Motor neuron (in vitro differentiated cells): ENCODE measurements around the gene IGLON5. TPM values are rescaled to one million over a fixed set of nuclear protein-coding genes. Genes with fewer than 3 reads are reported as not detected.
A peak's percentile ranks its signal among the peaks of the same experiment; 100 is the strongest.

ENCODE experiments used
- ATAC-seq, 8 experiments: fragments of 200-7000 bp; cut with Tn5 transposase; replicated peaks in 6 of 8; 2 replicates each; pipeline ENCODE4 v1.8.0; 2021; ENCODE audit warnings: mild to moderate bottlenecking in 8 of 8, moderate library complexity in 8 of 8
- H3K27ac ChIP-seq, 2 donors: fragments of 250-450 bp; sonication (Bioruptor Pico); 2 replicates each; pipeline ENCODE4 v1.9.0; 2021; ENCODE audit warnings: antibody characterized with exemption in 2 of 2, mild to moderate bottlenecking in 2 of 2, moderate library complexity in 1 of 2
- H3K4me1 ChIP-seq, 2 donors: fragments of 250-450 bp; sonication (Bioruptor Pico); replicated peaks in 1 of 2; 2 replicates each; pipeline ENCODE4 v1.6.1; 2021; ENCODE audit warnings: antibody characterized with exemption in 2 of 2, mild to moderate bottlenecking in 2 of 2, moderate library complexity in 1 of 2
- H3K4me3 ChIP-seq, 5 donors: fragments of 250-450 bp; sonication (Bioruptor Pico); 2 replicates each; pipeline ENCODE4 v1.9.0; 2021; ENCODE audit warnings: antibody characterized with exemption in 5 of 5, mild to moderate bottlenecking in 5 of 5, moderate library complexity in 4 of 5
- WGBS, 10 experiments: fragments of 450-650 bp; shearing (Covaris generic); methylation state at CpG; one replicate each; pipeline ENCODE4 v1.0.0; 2022; 5-methylcytosine and 5-hydroxymethylcytosine counted together
- in situ Hi-C, 9 experiments: fragments of 400-800 bp; cut with MboI; loops; one replicate each; pipeline ENCODE4 v1.15.0; 2021; ENCODE audit warnings: low sequenced_read_pairs in 9 of 9, low pct_unique_long_range_greater_than_20kb in 2 of 9; ENCODE audit not compliant: unreplicated experiment in 9 of 9
- total RNA-seq, 8 experiments: library from RNA; unstranded; fragments of 300-600 nt; gene quantifications; 2 replicates each; pipeline versions ENCODE4 v1.2.3 to v1.2.4, GENCODE V29; 2022

IGLON5 gene
- total RNA-seq, 8 experiments from 2014 or later, result 0.20 to 13.0 (median 5.7) TPM

DNA sequence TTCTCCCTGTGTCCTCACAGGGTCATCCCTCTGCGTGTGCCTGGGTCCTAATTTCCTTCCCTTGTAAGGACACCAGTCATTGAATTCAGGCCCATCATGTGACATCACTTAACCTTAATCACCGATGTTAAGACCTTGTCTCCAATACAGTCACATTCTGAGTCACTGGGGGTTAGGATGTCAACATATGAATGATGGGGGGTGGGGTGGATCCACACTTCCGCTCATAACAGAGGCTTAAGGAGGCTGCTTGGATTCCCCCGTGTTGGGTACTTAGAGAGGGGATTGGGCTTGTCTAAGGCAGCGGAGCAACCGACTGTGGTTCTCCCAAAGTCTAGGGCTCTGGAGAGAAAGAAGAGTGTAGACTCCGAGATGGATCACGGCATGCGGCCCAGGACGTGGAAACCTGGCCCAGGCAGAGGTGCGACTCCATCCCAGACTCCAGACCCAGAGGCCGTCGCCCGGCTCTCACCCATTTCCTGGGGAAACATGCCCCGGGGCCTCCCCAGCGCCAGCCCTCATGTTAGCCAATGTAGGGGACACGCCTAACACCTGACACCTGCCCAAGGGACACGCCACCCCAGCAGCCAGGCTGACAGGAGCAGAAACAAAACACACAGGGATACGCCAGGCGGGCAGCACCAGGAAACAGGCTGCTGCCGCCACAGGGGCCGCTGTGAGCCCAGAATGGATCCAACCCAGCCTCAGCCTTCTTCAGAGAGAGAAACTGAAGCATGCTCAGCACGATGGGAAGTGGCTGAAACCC lies 17.1 kb upstream of the IGLON5 start:
- H3K27ac ChIP-seq, result no peak overlapping the region
- WGBS, 10 experiments, result 0 to 92% (median 46%) methylated on average over 1 to 7 of the region's 23 CpGs; no CpG with 5 or more reads in 3 of the 10 experiments
- in situ Hi-C loops, result no loop called here

DNA sequence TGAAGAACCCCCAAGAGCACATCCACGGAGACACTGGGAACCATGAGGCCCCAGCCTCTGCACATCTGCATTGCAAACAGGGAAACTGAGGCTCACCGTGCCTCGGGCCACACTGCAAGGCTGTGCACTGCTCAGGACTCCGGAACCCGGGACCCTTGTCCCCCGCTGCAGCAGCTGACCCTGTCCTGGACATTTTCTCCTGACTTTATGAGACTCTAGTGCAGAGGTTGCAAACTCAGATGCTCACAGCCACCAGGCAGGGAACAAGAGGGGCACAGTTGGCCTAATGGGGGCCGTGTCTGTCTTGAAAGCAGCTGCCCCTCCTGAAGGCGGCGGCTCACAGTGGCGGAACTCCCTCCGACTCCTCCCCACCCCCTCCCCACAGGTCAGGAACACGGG lies 16.5 kb upstream of the IGLON5 start:
- no peak overlapping the region for H3K4me3 ChIP-seq
- WGBS, 10 experiments, result 36 to 67% (median 56%) methylated on average over 3 to 6 of the region's 12 CpGs; no CpG with 5 or more reads in 6 of the 10 experiments
- in situ Hi-C loops, result no loop called here
- ATAC-seq, result no peak
- peaks cover 0 to 9% of the 10 kb centered on the region in 2 donors for H3K4me1 ChIP-seq
- H3K27ac ChIP-seq, result no peak overlapping the region

More for the DNA sequence above, 17.1 kb upstream of the IGLON5 start:
- H3K4me1 ChIP-seq, result peaks cover 0 to 9% of the 10 kb centered on the region in 2 donors
- ATAC-seq, result peak in 5 of 8 experiments; percentile 24 to 55 (median 46)
- no peak overlapping the region for H3K4me3 ChIP-seq

DNA sequence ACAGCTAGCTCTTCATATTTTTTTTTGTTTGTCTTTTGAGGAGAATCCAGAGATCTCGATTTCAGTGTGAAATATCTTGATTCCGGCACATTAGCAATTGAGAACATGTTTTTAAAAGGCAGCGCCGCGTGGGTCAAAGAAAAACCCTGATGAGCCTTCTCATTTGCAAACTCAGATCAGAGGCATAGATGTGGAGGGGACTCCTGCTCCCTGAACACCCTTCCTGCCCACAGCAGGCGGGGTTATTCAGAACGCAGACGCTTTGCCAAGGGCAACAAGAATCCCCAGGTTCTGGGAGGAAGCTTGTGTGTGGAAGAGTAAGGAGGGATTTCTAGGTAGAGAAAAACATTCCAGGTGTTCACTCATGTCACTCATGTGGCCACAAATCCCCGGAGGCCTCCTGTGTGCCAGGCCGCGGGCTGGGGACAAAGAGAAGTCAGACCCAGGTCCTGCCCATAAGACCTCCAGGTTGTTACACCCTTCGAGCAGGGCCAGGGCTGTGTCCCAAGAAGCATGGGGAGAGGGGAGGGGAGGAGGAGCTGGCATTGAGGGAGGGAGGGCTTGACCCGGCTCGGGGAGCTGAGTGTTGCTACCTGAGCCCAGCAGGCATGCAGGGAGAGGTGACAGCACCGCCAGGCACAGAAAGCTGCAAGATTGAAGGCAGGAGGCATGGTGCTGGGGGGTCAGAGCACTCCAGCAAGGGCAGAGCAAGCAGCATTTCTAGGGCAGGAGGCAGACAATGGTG lies 15.9 kb upstream of the IGLON5 start:
- 20 to 74% (median 36%) methylated on average over 2 to 9 of the region's 15 CpGs; no CpG with 5 or more reads in 4 of the 10 experiments for WGBS, 10 experiments
- ATAC-seq, result peak in 1 of 8 experiments; percentile 22
- Histone ChIP-seq H3K27ac (no peak overlapping the region), H3K4me1 (peaks cover 0 to 9% of the 10 kb centered on the region in 2 donors), H3K4me3 (no peak overlapping the region)
- in situ Hi-C loops, result no loop called here

DNA sequence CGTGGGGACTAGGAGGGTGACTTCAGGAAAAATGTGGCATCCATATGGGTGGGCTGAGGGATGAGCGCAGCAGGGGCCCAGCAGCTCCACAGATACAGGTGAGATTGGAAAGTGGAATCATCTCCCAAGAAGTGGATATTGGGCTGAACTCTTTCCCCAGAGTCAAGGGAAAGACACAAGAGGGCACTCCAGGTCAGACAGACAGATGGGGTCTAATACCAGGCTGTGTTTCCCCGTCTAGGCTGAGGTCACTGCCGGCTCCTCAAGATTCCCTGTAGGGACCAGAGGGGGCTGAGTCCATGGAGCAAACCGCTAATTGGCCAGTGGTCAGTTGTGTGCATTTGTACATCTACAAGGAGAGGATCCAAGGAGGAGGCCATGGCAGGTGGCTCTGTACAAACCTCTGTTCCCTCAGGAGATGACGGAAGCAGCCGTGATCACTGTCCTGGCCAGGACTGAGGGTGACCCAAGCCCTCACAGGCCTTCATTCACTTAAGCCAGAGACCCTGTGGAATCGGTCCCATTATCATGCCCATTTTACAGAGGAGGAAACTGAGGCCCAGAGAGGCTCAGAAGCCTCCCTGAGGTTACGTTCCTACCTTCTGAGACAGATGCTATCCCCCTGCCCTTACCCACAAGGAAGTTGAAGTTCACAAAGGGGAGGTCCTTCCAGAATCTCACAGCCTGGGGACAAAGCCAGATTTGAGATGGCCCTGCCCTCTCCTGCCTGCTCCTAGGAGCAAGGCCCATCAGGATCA lies 14.9 kb upstream of the IGLON5 start:
- Histone ChIP-seq H3K4me3 (no peak overlapping the region), H3K27ac (no peak overlapping the region), H3K4me1 (peaks cover 0 to 9% of the 10 kb centered on the region in 2 donors)
- peak in 5 of 8 experiments; percentile 25 to 52 (median 48) for ATAC-seq
- 0 to 79% (median 67%) methylated on average over 1 to 4 of the region's 9 CpGs; no CpG with 5 or more reads in 3 of the 10 experiments for WGBS, 10 experiments
- in situ Hi-C loops, result no loop called here

DNA sequence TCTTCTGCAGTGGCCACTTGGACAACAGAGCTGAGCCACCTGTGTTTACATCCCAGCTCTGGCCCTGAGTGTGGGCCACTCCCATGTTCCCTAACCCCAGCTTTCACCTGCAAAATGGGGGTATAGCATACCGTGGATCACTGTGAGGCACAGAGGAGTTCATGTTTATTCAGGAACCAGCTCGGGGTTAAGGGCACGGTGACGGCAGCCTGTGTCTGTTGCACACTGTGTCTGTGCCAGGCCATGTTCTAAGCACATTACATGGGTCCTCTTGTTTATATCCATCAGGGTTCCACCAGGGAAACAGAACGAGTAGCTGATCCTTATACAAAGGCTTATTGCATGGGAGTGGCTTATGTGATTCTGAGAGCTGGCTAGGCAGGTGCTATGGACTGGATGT lies 14.0 kb upstream of the IGLON5 start:
- no peak for ATAC-seq
- WGBS, 10 experiments, result 10 to 83% (median 67%) methylated on average over 1 to 5 of the region's 5 CpGs; no CpG with 5 or more reads in 5 of the 10 experiments
- peaks cover 0 to 9% of the 10 kb centered on the region in 2 donors for H3K4me1 ChIP-seq
- H3K27ac ChIP-seq, result no peak overlapping the region
- in situ Hi-C loops, result no loop called here
- H3K4me3 ChIP-seq, result no peak overlapping the region

DNA sequence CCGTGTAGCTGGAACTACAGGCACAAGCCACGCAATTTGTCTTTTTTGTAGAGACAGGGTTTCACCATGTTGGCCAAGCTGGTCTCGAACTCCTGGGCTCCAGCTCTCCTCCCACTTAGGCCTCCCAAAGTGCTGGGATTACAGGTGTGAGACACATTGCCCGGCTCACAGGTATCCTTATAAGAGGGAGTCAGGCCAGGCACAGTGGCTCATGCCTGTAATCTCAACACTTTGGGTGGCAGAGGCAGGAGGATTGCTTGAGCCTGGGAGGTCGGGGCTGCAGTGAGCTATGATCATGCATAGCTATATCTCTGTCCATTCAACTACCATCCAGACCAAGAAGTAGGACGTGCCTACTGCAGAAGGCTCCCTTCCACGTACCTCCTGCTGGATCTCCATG lies 10.2 kb upstream of the IGLON5 start:
- 0 to 93% (median 17%) methylated on average over 1 to 4 of the region's 7 CpGs; no CpG with 5 or more reads in 3 of the 10 experiments for WGBS, 10 experiments
- H3K4me1 ChIP-seq, result no peaks in the 10 kb centered on the region
- H3K27ac ChIP-seq, result no peak overlapping the region
- H3K4me3 ChIP-seq, result no peak overlapping the region
- ATAC-seq, result no peak
- in situ Hi-C loops, result no loop called here

DNA sequence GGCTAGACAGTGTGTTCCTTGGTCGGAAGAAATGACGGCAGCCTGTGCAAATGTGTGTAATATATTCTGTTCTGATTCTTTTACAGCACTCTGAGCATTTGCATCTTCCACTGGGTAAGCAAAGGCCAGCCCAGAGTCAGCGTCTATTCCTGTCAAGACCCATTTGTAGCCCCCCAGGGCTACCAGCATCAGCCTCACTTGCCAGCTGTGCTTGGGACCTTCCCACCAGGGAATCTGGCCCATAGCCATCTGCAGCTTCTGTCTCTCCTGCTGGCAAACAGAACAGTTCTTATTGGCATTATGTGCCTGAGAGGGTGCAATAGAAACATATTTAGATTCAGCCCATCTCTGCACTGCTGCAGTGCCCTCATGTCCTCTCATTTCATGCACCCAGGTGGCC lies 6.0 kb upstream of the IGLON5 start:
- H3K4me3 ChIP-seq, result no peak overlapping the region
- 6 to 100% (median 47%) methylated on average over 2 to 3 of the region's 3 CpGs; no CpG with 5 or more reads in 2 of the 10 experiments for WGBS, 10 experiments
- H3K4me1 ChIP-seq, result no peaks in the 10 kb centered on the region
- no peak overlapping the region for H3K27ac ChIP-seq
- ATAC-seq, result no peak
- in situ Hi-C loops, result no loop called here

DNA sequence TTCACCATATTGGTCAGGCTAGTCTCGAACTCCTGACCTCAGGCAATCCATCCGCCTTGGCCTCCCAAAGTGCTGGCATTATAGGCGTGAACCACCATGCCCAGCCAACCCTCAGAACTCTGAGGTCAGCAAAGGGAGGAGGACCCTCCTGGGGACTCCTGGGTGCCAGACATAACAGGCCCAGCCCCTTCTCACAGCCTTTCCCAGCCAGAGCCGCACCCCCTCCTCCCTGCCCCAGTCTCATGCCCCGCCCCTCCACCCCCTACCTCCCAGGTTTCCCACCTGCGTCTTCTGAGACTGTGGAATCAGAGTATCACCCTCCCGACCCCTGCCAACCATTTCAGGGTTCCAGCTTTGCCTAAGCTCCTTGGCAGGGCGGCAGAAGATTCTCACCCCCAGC lies 5.2 kb downstream of the IGLON5 start:
- WGBS, 10 experiments, result 25 to 80% (median 60%) methylated on average over 2 to 3 of the region's 8 CpGs; no CpG with 5 or more reads in 7 of the 10 experiments
- H3K4me3 ChIP-seq, result no peak overlapping the region
- in situ Hi-C loops, result no loop called here
- H3K4me1 ChIP-seq, result peaks cover 20 to 22% of the 10 kb centered on the region in 2 donors
- no peak for ATAC-seq
- H3K27ac ChIP-seq, result no peak overlapping the region

DNA sequence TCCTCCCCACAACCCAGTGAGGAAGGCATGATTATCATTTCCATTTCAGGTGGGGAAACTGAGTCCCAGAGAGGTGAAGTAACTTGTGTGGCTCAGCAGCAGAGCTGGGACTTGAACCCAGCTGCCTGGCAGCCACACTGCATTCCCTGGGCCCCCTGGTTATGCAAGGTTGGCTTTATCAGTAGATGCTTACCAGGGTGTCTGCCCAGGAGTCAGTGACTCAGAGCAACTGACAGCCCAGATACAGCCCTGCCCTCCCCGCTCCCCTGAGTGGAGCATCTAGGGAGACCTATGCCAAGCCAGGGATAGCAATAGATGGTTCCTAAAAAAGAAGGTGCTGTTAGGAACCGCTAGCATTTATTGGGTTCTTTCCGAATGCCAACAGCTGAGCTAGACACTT lies 5.9 kb downstream of the IGLON5 start:
- Histone ChIP-seq H3K27ac (no peak overlapping the region), H3K4me1 (peaks cover 20% of the 10 kb centered on the region in 2 donors), H3K4me3 (no peak overlapping the region)
- no peak for ATAC-seq
- WGBS, 10 experiments, result 50 to 100% (median 72%) methylated on average over 1 to 2 of the region's 3 CpGs; no CpG with 5 or more reads in 5 of the 10 experiments
- in situ Hi-C loops, result no loop called here

DNA sequence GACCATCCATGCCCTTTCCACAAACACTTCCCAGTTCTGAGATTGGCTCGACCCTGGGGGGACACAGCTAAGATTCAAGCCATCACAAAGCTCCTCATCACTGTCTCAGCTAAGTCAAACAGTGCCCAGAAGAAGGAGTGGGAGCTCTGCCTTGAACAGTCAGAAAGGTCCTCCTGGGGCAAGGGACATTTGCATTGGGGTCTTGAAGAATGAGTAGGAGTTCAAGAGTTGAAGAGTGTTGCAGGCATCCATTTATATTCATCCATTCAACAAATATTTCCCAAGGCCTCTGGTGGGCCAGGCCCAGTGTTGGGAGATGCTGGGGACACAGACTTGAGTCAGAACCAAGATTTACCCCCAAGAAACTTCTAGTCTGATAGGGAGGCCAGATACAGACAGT lies 6.5 kb downstream of the IGLON5 start:
- no peak for ATAC-seq
- Histone ChIP-seq H3K27ac (no peak overlapping the region), H3K4me1 (peaks cover 20% of the 10 kb centered on the region in 2 donors), H3K4me3 (no peak overlapping the region)
- WGBS, 10 experiments, result 0 to 33% methylated on average over 1 of the region's 1 CpG; no CpG with 5 or more reads in 8 of the 10 experiments
- in situ Hi-C loops, result no loop called here

DNA sequence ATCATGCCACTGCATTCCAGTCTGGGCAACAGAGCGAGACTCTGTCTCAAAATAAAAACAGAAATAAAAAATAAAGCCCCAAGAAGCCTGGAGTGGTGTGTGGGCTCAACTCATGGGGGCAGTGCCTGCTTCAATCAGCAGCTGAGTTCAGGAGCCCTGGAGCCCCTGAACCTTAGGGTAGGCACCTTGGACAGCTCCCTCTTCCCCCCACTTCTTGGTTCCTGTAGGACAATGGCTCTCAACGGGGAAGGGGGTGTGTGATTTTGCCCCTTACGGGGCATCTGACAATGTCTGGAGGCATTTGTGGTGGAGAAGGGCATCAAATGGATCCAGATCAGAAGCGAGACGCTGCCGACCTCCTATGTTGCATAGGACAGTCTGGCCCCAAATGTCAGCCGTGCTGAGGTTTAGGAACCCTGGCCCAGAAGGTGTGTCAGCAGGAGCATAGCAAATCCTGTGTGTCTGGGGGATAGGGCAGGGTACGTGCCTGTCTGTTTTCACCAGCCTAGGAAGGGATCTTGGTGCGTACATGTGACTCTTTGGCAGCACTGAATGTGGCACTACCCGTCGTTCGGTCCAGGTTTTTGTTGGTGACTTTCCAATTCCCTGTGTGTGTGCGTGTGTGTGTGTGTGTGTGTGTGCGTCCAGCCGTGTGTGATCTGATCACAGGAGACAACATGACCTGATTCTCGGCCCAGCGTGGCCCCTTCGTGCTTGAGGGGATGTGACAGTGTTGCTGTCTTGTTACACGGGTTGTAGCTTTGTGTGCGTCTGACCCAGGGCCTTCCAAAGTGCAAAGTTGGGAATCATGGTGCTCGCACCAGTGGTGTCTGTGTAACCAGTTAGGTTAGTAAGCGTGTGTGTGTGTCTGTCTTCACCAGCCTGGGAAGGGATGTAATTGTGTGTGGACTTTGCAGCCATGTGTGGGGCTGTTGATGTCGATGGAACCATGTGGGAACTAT lies 7.5 kb downstream of the IGLON5 start:
- in situ Hi-C loops, result no loop called here
- WGBS, 10 experiments, result 5 to 80% (median 69%) methylated on average over 1 to 10 of the region's 23 CpGs; no CpG with 5 or more reads in 3 of the 10 experiments
- no peak for ATAC-seq
- Histone ChIP-seq H3K4me3 (no peak overlapping the region), H3K4me1 (peaks cover 28 to 29% of the 10 kb centered on the region in 2 donors), H3K27ac (peak overlapping the region; percentile 19 to 73)
